GM06990 (cell line): ENCODE measurements around the gene TRAP1.

Experiments used
- DNase-seq: peaks from one replicate; pipeline ENCODE4 v3.0.0-alpha.2; 2011; ENCODE audit not compliant: insufficient read length; ENCODE audit errors: extremely low read depth
- H3K27me3 ChIP-seq: replicated peaks from 2 replicates; pipeline ENCODE4 v1.6.0; 2011; ENCODE audit warnings: low read length; ENCODE audit not compliant: control insufficient read depth, insufficient read depth
- H3K36me3 ChIP-seq: 2 replicates; pipeline ENCODE4 v1.5.1; 2011; ENCODE audit warnings: low read length; ENCODE audit not compliant: control insufficient read depth, insufficient read depth
- H3K4me3 ChIP-seq: replicated peaks from 2 replicates; pipeline ENCODE4 v1.5.1; 2011; ENCODE audit warnings: low read depth, mild to moderate bottlenecking, control low read depth, low read length
- CTCF ChIP-seq: IDR thresholded peaks from 2 replicates; pipeline ENCODE4 v1.5.1; 2011; ENCODE audit warnings: low read length, control low read depth, mild to moderate bottlenecking, inconsistent platforms; ENCODE audit not compliant: insufficient read depth, poor library complexity, severe bottlenecking

The TRAP1 gene

DNA sequence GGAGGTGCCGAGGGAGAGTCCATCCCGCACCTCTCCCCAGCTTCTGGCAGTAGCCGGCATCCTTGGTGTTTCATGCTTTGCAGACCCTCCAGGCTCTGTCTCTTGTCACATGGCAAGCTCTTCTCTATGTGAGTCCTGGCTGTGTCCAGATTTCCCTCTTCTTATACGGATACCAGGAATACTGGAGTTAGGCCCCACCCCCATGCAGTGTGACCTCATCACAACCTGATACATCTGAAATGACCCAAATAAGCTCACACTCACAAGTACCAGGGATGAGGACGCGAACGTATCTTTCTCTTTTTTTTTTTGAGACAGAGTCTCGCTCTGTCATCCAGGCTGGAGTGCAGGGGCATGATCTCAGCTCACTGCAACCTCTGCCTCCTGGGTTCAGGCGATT, 23.3 kb downstream of the TRAP1 start:
- H3K36me3 ChIP-seq, result peaks cover 1% of the 10 kb centered on the region
- no peak for DNase-seq
- no peaks in the 10 kb centered on the region for H3K27me3 ChIP-seq
- TF ChIP-seq CTCF, result no peak
- no peak overlapping the region for H3K4me3 ChIP-seq

GRCh38 chr16:3691761-3692160, 25.6 kb downstream of the TRAP1 start:
- no peak for DNase-seq

DNA sequence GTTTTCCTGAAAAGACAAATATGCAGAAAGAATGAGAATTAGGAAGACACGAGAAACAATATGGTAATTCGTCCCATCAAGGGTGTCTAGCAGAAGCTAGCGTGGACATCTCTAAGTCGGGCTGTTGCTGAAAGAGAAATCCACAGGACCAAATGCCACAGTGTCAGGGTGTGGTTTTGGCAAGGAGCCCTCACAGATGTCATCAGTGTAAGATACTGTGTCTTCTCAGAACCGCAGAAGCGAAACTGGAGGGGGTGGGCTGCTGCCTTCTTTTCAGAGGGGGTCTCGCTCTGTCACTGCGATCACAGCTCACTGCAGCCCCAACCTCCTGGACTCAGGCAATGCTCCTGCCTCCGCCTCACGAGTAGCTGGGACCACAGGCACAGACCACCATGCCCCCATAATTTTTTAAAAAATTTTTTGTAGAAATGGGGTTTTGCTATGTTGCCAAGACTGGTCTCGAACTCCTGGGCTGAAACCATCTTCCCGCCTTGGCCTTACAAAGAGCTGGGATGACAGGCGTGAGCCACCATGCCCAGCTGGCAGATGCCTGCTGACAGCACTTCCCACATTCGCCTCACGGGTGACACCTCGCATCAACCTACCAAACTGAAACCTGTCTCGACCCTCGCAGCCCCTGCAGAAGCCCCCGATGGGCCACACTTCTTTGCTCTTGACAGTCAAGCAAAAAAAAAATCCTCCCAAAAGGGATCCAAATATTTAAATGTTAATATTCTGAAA, 26.2 kb downstream of the TRAP1 start:
- no peak for DNase-seq
- TF ChIP-seq CTCF, result no peak
- Histone ChIP-seq H3K27me3 (no peaks in the 10 kb centered on the region), H3K36me3 (peaks cover 6% of the 10 kb centered on the region), H3K4me3 (no peak overlapping the region)

More at GRCh38 chr16:3691761-3692160, 25.6 kb downstream of the TRAP1 start:
- no peak for TF ChIP-seq CTCF
- Histone ChIP-seq H3K27me3 (no peaks in the 10 kb centered on the region), H3K4me3 (no peak overlapping the region), H3K36me3 (peaks cover 6% of the 10 kb centered on the region)

DNA sequence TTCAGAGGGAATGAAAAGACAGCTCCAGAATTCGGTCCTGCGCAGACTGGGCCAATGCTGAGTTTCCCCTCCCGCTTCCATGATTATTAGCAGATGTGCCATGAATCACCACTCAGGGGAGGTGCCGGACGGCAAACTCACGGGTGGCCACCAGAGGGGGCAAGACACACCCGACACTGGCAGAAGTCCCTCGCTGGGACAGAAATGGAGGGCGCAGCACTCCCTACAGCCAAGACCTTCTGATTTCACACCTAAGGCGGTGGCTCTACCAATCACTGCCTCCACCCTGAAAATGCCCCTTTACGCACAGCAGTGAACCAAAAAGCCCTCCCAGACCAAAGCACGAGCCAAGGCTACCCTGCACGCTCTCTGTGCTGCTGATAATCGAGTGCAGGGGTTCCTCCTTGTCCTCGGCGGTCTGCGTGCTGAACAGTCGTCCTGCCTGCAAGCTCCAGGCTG, 26.8 kb downstream of the TRAP1 start:
- Histone ChIP-seq H3K36me3 (peaks cover 9% of the 10 kb centered on the region), H3K27me3 (no peaks in the 10 kb centered on the region), H3K4me3 (no peak overlapping the region)
- peak; percentile 88 for TF ChIP-seq CTCF
- DNase-seq, result peak; percentile 78

DNA sequence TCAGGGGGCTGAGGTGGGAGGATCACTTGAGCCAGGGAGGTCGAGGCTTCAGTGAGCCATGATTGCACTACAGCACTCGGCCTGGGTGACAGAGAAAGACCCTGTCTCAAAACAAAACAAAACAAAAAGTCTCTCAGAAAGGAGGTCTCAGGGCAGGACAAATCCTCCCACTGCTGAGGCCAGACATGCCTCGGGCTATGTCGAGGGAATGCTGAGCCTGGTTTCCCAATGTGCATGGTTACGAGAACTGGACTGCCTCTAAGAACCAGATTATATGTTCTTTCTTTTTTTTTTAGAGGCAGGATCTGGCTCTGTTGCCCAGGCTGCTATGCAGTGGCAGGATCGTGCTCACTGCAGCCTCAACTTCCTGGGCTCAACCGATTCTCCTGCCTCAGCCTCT, 27.6 kb downstream of the TRAP1 start:
- peaks cover 10% of the 10 kb centered on the region for H3K36me3 ChIP-seq
- H3K4me3 ChIP-seq, result no peak overlapping the region
- H3K27me3 ChIP-seq, result no peaks in the 10 kb centered on the region
- no peak for TF ChIP-seq CTCF
- no peak for DNase-seq
